Activated CD8-positive, alpha-beta T cell treated with anti-CD3 and anti-CD28 coated beads for 36 hours (primary cell): ENCODE measurements around the gene OVOL1. TPM values are rescaled to one million over a fixed set of nuclear protein-coding genes. Genes with fewer than 3 reads are reported as not detected.

Experiments used
- ATAC-seq: fragments of 200-7000 bp; cut with Tn5 transposase; one replicate; pipeline ENCODE4 v1.10.0; 2021; ENCODE audit warnings: mild to moderate bottlenecking, moderate library complexity
- CTCF ChIA-PET: fragments of 350-600 bp; sonication (Branson Sonifier 250); formaldehyde crosslinking; loops from one replicate; lab custom pipeline; 2021; ENCODE audit warnings: antibody characterized with exemption; lab: Charles Lee
- POLR2A ChIA-PET: fragments of 350-600 bp; sonication (Branson Sonifier 250); formaldehyde crosslinking; loops from one replicate; lab custom pipeline; 2021; ENCODE audit warnings: antibody characterized with exemption; lab: Charles Lee
- DNase-seq: peaks from one replicate; pipeline ENCODE4 v3.0.0-alpha.2; 2020
- H3K27ac Mint-ChIP-seq: one replicate; pipeline ENCODE4 v1.8.0; 2021; ENCODE audit warnings: mild to moderate bottlenecking, mixed read lengths
- H3K27me3 Mint-ChIP-seq: one replicate; pipeline ENCODE4 v1.8.0; 2021; ENCODE audit warnings: mixed read lengths
- H3K36me3 Mint-ChIP-seq: one replicate; pipeline ENCODE4 v1.8.0; 2021; ENCODE audit warnings: low read depth, mixed read lengths
- H3K4me1 Mint-ChIP-seq: one replicate; pipeline ENCODE4 v1.8.0; 2021; ENCODE audit warnings: low read depth, mixed read lengths
- H3K4me3 Mint-ChIP-seq: one replicate; pipeline ENCODE4 v1.8.0; 2021; ENCODE audit warnings: mild to moderate bottlenecking, moderate library complexity, mixed read lengths
- H3K9me3 Mint-ChIP-seq: one replicate; pipeline ENCODE4 v1.8.0; 2021; ENCODE audit warnings: mixed read lengths
- intact Hi-C: fragments of 100-400 bp; cut with micrococcal nuclease; formaldehyde crosslinking; loops from one replicate; pipeline ENCODE4 v1.10.0; 2022
- total RNA-seq, 2 experiments: library from RNA; stranded (reverse); gene quantifications; one replicate each; pipeline ENCODE4 v1.2.3, GENCODE V29; 2021
- TF ChIP-seq, protein P1 (sequence below): fragments of 200-600 bp; IDR thresholded peaks from one replicate; pipeline ENCODE4 v1.8.0; 2022; ENCODE audit warnings: antibody characterized with exemption, mild to moderate bottlenecking

OVOL1 gene
- total RNA-seq, 2 experiments from 2014 or later, result 0.90 to 1.2 TPM

DNA sequence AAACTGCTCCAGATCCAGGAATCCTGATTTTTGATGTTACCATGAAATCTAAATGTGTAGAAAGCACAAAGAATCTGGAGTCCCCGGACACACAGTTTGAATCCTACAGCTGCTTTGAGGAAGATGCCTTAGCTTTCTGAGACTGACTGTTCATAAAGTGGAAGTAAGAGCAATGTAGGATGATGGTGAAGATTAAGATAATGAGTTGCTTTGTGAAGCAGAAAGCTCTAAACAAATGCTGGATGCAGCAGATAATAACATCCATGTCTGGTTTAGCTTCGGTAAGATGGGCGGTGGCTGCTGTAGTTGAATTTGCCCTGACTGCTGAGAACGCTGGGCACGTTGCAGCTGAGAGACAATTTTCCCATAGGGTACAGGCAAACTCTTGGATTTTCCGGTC, 20.1 kb downstream of the OVOL1 start:
- TF ChIP-seq, protein P1, sequence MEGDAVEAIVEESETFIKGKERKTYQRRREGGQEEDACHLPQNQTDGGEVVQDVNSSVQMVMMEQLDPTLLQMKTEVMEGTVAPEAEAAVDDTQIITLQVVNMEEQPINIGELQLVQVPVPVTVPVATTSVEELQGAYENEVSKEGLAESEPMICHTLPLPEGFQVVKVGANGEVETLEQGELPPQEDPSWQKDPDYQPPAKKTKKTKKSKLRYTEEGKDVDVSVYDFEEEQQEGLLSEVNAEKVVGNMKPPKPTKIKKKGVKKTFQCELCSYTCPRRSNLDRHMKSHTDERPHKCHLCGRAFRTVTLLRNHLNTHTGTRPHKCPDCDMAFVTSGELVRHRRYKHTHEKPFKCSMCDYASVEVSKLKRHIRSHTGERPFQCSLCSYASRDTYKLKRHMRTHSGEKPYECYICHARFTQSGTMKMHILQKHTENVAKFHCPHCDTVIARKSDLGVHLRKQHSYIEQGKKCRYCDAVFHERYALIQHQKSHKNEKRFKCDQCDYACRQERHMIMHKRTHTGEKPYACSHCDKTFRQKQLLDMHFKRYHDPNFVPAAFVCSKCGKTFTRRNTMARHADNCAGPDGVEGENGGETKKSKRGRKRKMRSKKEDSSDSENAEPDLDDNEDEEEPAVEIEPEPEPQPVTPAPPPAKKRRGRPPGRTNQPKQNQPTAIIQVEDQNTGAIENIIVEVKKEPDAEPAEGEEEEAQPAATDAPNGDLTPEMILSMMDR, result no peak
- Mint-ChIP-seq H3K27me3 (peaks cover 24% of the 10 kb centered on the region), H3K36me3 (no peaks in the 10 kb centered on the region), H3K4me3 (no peak overlapping the region), H3K27ac (no peak overlapping the region), H3K4me1 (peaks cover 4% of the 10 kb centered on the region), H3K9me3 (no peaks in the 10 kb centered on the region)
- DNase-seq (no peak), ATAC-seq (no peak)
- ChIA-PET CTCF (interaction anchor here (0.6 to 3.6 kb wide), 7 partner anchors 10 to 215 kb away, joined by 3 to 26 read pairs (median 4); partner anchors contain the start of gene AP5B1), POLR2A (no interaction called here)
- intact Hi-C loops, result no loop called here

DNA sequence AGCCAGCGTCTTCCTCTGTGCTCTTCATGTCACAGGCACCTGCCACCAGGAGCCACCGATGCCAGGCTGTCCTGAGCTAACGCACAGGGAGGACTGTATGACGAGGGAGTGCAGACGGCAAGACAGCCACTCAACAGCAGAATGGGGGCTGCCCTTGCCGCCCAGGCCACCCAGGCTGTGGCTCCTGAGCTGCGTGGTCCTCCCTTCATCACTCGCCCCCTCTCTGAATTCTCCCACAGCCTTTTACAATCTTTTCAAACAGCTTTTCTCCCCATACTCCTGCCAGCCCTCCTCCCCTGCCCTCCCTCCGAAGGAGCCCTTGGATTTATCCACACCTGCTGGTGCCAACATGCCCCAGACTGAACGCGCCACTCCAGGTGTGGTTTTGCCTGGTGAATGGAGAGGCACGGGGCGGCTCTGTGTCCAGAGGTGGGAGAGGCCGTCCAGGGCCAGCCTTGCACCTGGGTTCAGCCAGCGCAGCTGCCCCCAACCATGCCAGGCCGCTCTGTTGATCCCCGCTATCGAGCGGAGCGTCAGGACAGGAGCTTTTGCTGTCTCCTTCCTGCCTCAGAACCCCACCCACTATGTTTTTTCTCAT, 22.0 kb downstream of the OVOL1 start:
- TF ChIP-seq, protein P1, result no peak
- Mint-ChIP-seq H3K36me3 (no peaks in the 10 kb centered on the region), H3K4me3 (no peak overlapping the region), H3K4me1 (peaks cover 4% of the 10 kb centered on the region), H3K27ac (no peak overlapping the region), H3K27me3 (peaks cover 11% of the 10 kb centered on the region), H3K9me3 (no peaks in the 10 kb centered on the region)
- POLR2A ChIA-PET, result no interaction called here
- ATAC-seq (no peak), DNase-seq (no peak)
- CTCF ChIA-PET, result interaction anchor here (0.8 to 3.6 kb wide), 7 partner anchors 9 to 180 kb away, joined by 3 to 26 read pairs (median 3); partner anchors contain the start of gene AP5B1
- intact Hi-C loops, result no loop called here

DNA sequence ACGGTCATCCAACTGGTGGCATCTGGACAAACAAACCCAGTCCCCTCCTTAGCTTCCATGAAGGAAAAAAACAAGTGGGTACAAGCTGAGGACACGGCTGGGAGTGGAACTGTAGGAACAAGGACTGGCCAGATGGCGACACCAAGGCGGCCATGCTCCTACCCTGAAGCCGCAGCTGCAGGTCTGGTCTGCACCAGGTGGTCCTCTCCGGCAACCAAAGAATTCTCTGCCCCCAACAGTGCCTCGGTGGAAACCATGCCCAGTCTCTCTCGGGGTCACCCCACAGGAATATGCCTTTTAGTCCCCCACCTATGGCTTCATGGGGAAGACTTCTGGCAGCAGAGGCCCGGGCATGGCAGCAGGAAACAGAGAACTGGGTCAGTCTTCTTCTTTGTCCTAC, 22.6 kb downstream of the OVOL1 start:
- H3K9me3 Mint-ChIP-seq, result no peaks in the 10 kb centered on the region
- DNase-seq, result no peak
- POLR2A ChIA-PET, result no interaction called here
- peaks cover 9% of the 10 kb centered on the region for H3K27me3 Mint-ChIP-seq
- no peak for ATAC-seq
- peaks cover 4% of the 10 kb centered on the region for H3K4me1 Mint-ChIP-seq
- H3K27ac Mint-ChIP-seq, result no peak overlapping the region
- intact Hi-C loops, result no loop called here
- no peaks in the 10 kb centered on the region for H3K36me3 Mint-ChIP-seq
- CTCF ChIA-PET, result interaction anchor here (0.8 to 3.6 kb wide), 6 partner anchors 9 to 75 kb away, joined by 3 to 26 read pairs (median 3); partner anchors contain the start of gene AP5B1
- no peak overlapping the region for H3K4me3 Mint-ChIP-seq
- TF ChIP-seq, protein P1, result no peak

DNA sequence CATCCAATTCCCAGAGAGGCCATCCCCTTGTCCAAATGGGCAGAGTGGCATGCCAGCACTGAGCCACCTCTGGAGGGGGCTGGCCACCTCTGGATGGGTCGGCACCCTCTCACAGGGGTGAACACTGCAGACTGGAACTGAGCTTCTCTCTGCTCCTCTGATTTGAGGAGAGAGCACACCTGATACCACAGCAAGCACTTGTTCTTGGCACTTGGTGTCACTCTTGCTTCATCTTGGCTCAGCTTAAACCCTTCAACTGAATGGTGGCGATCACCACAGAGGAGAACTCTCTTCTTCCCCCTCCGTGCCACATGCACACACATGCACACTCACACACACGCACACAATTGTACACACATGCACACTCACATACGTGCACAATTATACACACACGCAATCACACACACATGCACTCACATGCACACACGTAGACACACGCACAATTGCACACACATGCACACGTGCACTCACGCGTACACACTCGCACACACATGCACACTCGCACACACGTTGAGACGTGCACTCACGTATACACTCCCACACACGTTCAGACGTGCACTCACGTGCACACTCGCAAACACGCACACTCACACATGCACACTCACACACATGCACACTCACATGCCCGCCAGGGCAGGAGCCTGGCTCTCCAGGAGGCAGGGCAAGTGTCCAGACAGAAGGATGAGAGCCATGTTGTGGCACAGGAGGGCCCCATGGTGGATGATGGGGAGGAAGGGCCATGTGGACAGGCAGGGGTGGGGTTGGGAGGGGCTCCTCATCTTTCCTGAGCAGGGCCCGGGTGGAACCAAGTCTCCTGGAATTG, 23.4 kb downstream of the OVOL1 start:
- DNase-seq, result no peak
- intact Hi-C loops, result no loop called here
- ChIA-PET POLR2A (no interaction called here), CTCF (interaction anchor here (0.8 to 3.9 kb wide), 8 partner anchors 10 to 99 kb away, joined by 3 to 37 read pairs (median 4); partner anchors contain the start of genes AP5B1 and KAT5)
- Mint-ChIP-seq H3K27ac (peak overlapping the region; percentile 46), H3K9me3 (no peaks in the 10 kb centered on the region), H3K27me3 (peaks cover 7% of the 10 kb centered on the region), H3K36me3 (peaks cover under 1% of the 10 kb centered on the region), H3K4me3 (no peak overlapping the region), H3K4me1 (peaks cover 4% of the 10 kb centered on the region)
- ATAC-seq, result peak; percentile 86
- TF ChIP-seq, protein P1, result no peak
